GM12878 (cell line): ENCODE results near the gene GNAL. TPM values are rescaled to one million over a fixed set of nuclear protein-coding genes. Genes with fewer than 3 reads are reported as not detected.

ENCODE experiments used
- ATAC-seq: fragments of 200-7000 bp; cut with Tn5 transposase; 3 replicates; pipeline ENCODE4 v1.9.1; 2020; ENCODE audit warnings: mild to moderate bottlenecking, moderate library complexity
- BruUV-seq: library from RNA; stranded (reverse); fragments of 400-500 nt; replicated peaks from 2 replicates; lab custom pipeline; 2021; lab: Mats Ljungman, UMichigan
- CTCF ChIA-PET: fragments of 300-600 bp; sonication (Branson Sonifier 250); formaldehyde crosslinking; extraction: SDS; loops from one replicate; lab custom pipeline; 2021; ENCODE audit warnings: inconsistent platforms; lab: Yijun Ruan, JAX
- POLR2A ChIA-PET: fragments of 350-600 bp; formaldehyde crosslinking; extraction: SDS; loops from one replicate; lab custom pipeline; 2021; ENCODE audit warnings: inconsistent platforms; lab: Charles Lee
- RAD21 ChIA-PET: fragments of 300-600 bp; sonication (Branson Sonifier 250); formaldehyde crosslinking; loops from one replicate; lab custom pipeline; 2023; ENCODE audit warnings: antibody characterized with exemption; ENCODE audit not compliant: unreplicated experiment; lab: Charles Lee
- SMC1A ChIA-PET: fragments of 300-600 bp; sonication (Branson Sonifier 250); formaldehyde crosslinking; loops from one replicate; lab custom pipeline; 2023; ENCODE audit not compliant: unreplicated experiment, uncharacterized antibody; lab: Charles Lee
- DNase-seq: peaks from one replicate; pipeline ENCODE4 v3.0.0-alpha.2; 2011; ENCODE audit warnings: low read depth, low spot score
- FAIRE-seq: peaks from 3 replicates; lab custom pipeline; 2011; peaks lifted over from hg19 to GRCh38; lab: Jason Lieb, UNC
- H2AFZ ChIP-seq: 2 replicates; pipeline ENCODE4 v1.6.0; 2011; ENCODE audit warnings: low read depth, low read length, control low read depth; ENCODE audit not compliant: control insufficient read depth
- H3K27ac ChIP-seq: 2 replicates; pipeline ENCODE4 v1.5.1; 2011; ENCODE audit warnings: control low read depth; ENCODE audit not compliant: control insufficient read depth, insufficient read depth
- H3K27me3 ChIP-seq, 2 experiments: replicated peaks in 1 of 2; 2 replicates each; pipeline versions ENCODE4 v1.6.0 to v1.6.1; 2011; ENCODE audit warnings: low read length in 1 of 2; ENCODE audit not compliant: control insufficient read depth in 2 of 2, insufficient read depth in 2 of 2
- H3K36me3 ChIP-seq, 2 experiments: 2 replicates each; pipeline ENCODE4 v1.5.1; 2011; ENCODE audit warnings: low read length in 1 of 2; ENCODE audit not compliant: control insufficient read depth in 2 of 2, insufficient read depth in 2 of 2
- H3K4me1 ChIP-seq: 2 replicates; pipeline ENCODE4 v1.6.1; 2011; ENCODE audit warnings: mild to moderate bottlenecking, low read length, moderate library complexity, mixed read lengths; ENCODE audit not compliant: control insufficient read depth, insufficient read depth
- H3K4me2 ChIP-seq: 2 replicates; pipeline ENCODE4 v1.6.0; 2011; ENCODE audit warnings: control low read depth; ENCODE audit not compliant: control insufficient read depth, insufficient read depth
- H3K4me3 ChIP-seq: fragments of 200-600 bp; sonication (generic); 2 replicates; pipeline ENCODE4 v1.5.1; 2016
- H3K79me2 ChIP-seq: 2 replicates; pipeline ENCODE4 v1.6.0; 2011; ENCODE audit warnings: low read length; ENCODE audit not compliant: control insufficient read depth, insufficient read depth
- H3K9ac ChIP-seq: 2 replicates; pipeline ENCODE4 v1.8.0; 2011; ENCODE audit warnings: low read length, control low read depth, mixed read lengths; ENCODE audit not compliant: control insufficient read depth, insufficient read depth
- H3K9me3 ChIP-seq: replicated peaks from 3 replicates; pipeline ENCODE4 v1.5.1; 2011; ENCODE audit warnings: mild to moderate bottlenecking, low read length; ENCODE audit not compliant: control insufficient read depth, insufficient read depth
- H4K20me1 ChIP-seq: 2 replicates; pipeline ENCODE4 v1.6.0; 2011; ENCODE audit not compliant: control insufficient read depth, insufficient read depth
- ASH2L ChIP-seq: fragments of 300-600, 200-600 bp; sonication (generic); IDR thresholded peaks from 2 replicates; pipeline ENCODE4 v1.6.1; 2017; ENCODE audit warnings: low read depth, mild to moderate bottlenecking, borderline replicate concordance
- BRCA1 ChIP-seq: IDR thresholded peaks from 2 replicates; pipeline ENCODE4 v1.6.1; 2011; ENCODE audit warnings: low read depth, low read length, improper control_type of control experiment
- CBFB ChIP-seq: IDR thresholded peaks from 2 replicates; pipeline ENCODE4 v1.6.1; 2016; ENCODE audit warnings: antibody characterized with exemption, low read depth
- CHD4 ChIP-seq: fragments of 200-600 bp; sonication (generic); IDR thresholded peaks from 2 replicates; pipeline ENCODE4 v1.6.1; 2016; ENCODE audit warnings: mild to moderate bottlenecking
- EED ChIP-seq: sonication (generic); IDR thresholded peaks from 2 replicates; pipeline ENCODE4 v1.6.1; 2016; ENCODE audit warnings: antibody characterized with exemption, low read depth
- GATAD2B ChIP-seq: fragments of 450-650 bp; conservative IDR thresholded peaks from 2 replicates; pipeline ENCODE4 v1.6.1; 2017; ENCODE audit warnings: low read depth, mild to moderate bottlenecking, moderate library complexity
- IRF4 ChIP-seq: IDR thresholded peaks from 2 replicates; pipeline ENCODE4 v1.6.1; 2011; ENCODE audit warnings: low read depth, low read length
- KDM1A ChIP-seq: fragments of 200-600 bp; sonication (generic); IDR thresholded peaks from 2 replicates; pipeline ENCODE4 v1.6.1; 2016; ENCODE audit warnings: borderline replicate concordance
- MTA2 ChIP-seq: fragments of 450-650 bp; IDR thresholded peaks from 2 replicates; pipeline ENCODE4 v1.6.1; 2016; ENCODE audit warnings: low read depth, mild to moderate bottlenecking, moderate library complexity
- PKNOX1 ChIP-seq: fragments of 450-650 bp; IDR thresholded peaks from 2 replicates; pipeline ENCODE4 v1.6.1; 2016; ENCODE audit warnings: mild to moderate bottlenecking
- RFX5 ChIP-seq: IDR thresholded peaks from 2 replicates; pipeline ENCODE4 v1.6.1; 2011; ENCODE audit warnings: low read depth, low read length, improper control_type of control experiment
- SPI1 ChIP-seq: IDR thresholded peaks from 2 replicates; pipeline ENCODE4 v1.6.1; 2011; ENCODE audit warnings: low read depth, mild to moderate bottlenecking, low read length, moderate library complexity, borderline replicate concordance; ENCODE audit not compliant: insufficient read depth
- TCF3 ChIP-seq: IDR thresholded peaks from 2 replicates; pipeline ENCODE4 v1.6.1; 2012; ENCODE audit warnings: low read depth, mild to moderate bottlenecking, low read length, borderline replicate concordance; ENCODE audit not compliant: insufficient read depth
- WGBS: methylation state at CpG from one replicate; pipeline ENCODE4 v1.1.6; 2016; ENCODE audit warnings: low lambda C conversion rate; ENCODE audit not compliant: insufficient replicate concordance, insufficient coverage; ENCODE audit errors: missing lambda C conversion rate; 5-methylcytosine and 5-hydroxymethylcytosine counted together
- in situ Hi-C: fragments of 300-500 bp; cut with MboI; formaldehyde crosslinking; loops from 9 replicates; pipeline ENCODE4 v1.14.3; 2018; ENCODE audit warnings: mixed read lengths
- intact Hi-C: fragments of 100-400 bp; cut with micrococcal nuclease; formaldehyde crosslinking; loops from one replicate; pipeline ENCODE4 v1.14.2; 2022; ENCODE audit not compliant: unreplicated experiment
- polyA plus RNA-seq, 11 experiments: library from polyadenylated mRNA; depleted of rRNA in 4 of 11; unstranded in 6 of 11; stranded (reverse) in 5 of 11; fragments of >200 nt; fragmentation: Nextera tagmentation in 4 of 11; fragmentation: Illumina TruSeq in 1 of 11; extraction: Ambion mirVana in 4 of 11; extraction: Trizol in 1 of 11; gene quantifications; 1 replicate in 1 of 11; 2 replicates in 10 of 11; pipeline versions ENCODE4 v1.2.1 to v1.2.3, GENCODE V29; 2011 to 2016; ENCODE audit warnings: inconsistent platforms in 2 of 11, missing spikeins in 2 of 11, low read depth in 1 of 11
- total RNA-seq, 4 experiments: library from RNA; depleted of rRNA in 3 of 4; stranded (reverse); fragments of >200 nt in 3 of 4; fragmentation: Illumina TruSeq in 1 of 4; extraction: Trizol in 1 of 4; gene quantifications; 2 replicates each; pipeline versions ENCODE4 v1.2.1 to v1.2.3, GENCODE V29; 2013 to 2021
- TF ChIP-seq, protein P1 (sequence below), 3 experiments: IDR thresholded peaks in 2 of 3; conservative IDR thresholded peaks in 1 of 3; 2 replicates each; pipeline ENCODE4 v1.5.1; 2011; ENCODE audit warnings: low read depth in 3 of 3, low read length in 3 of 3, mild to moderate bottlenecking in 3 of 3, control low read depth in 2 of 3, moderate library complexity in 2 of 3, inconsistent platforms in 1 of 3, mixed read lengths in 1 of 3; ENCODE audit not compliant: control insufficient read depth in 2 of 3, insufficient read depth in 1 of 3; ENCODE audit errors: extremely low read depth in 1 of 3
- TF ChIP-seq, protein P2 (sequence below): fragments of 450-650 bp; IDR thresholded peaks from 2 replicates; pipeline ENCODE4 v1.6.1; 2017; ENCODE audit warnings: mild to moderate bottlenecking, moderate library complexity

The GNAL gene
- total and polyA plus RNA-seq, 10 of the 15 experiments (the other 5 are each of a cell fraction or from before 2014, with no cell fraction given): 0.02 to 0.39 (median 0.05) TPM; not detected in 5

- RAD21 ChIA-PET: no interaction called here
- H3K9ac ChIP-seq: no peak overlapping the region
- FAIRE-seq (no peak), DNase-seq (no peak), ATAC-seq (no peak)
- peaks cover 0 to 1% of the 10 kb centered on the region in 2 experiments; a peak in 1 of 4 replicates for H3K27me3 ChIP-seq
- intact Hi-C loops: no loop called here
- H3K4me1 ChIP-seq: no peaks in the 10 kb centered on the region
- no TSS peak for BruUV-seq
- no peaks in the 10 kb centered on the region for H3K79me2 ChIP-seq
- CTCF ChIA-PET: no interaction called here
- H3K9me3 ChIP-seq: no peaks in the 10 kb centered on the region
- in situ Hi-C loops: no loop called here
- H3K36me3 ChIP-seq: no peaks in the 10 kb centered on the region
- no peak overlapping the region for H3K4me3 ChIP-seq
- H3K4me2 ChIP-seq: no peak overlapping the region
- no peaks in the 10 kb centered on the region for H4K20me1 ChIP-seq
- no peak overlapping the region for H3K27ac ChIP-seq
- 34% methylated on average over 2 of the region's 2 CpGs for WGBS
- no peak overlapping the region for H2AFZ ChIP-seq
- no peak for TF ChIP-seq MTA2
- no peak for TF ChIP-seq CBFB
- TF ChIP-seq PKNOX1: no peak
- no peak for TF ChIP-seq RFX5
- TF ChIP-seq CHD4: no peak
- TF ChIP-seq, protein P1, sequence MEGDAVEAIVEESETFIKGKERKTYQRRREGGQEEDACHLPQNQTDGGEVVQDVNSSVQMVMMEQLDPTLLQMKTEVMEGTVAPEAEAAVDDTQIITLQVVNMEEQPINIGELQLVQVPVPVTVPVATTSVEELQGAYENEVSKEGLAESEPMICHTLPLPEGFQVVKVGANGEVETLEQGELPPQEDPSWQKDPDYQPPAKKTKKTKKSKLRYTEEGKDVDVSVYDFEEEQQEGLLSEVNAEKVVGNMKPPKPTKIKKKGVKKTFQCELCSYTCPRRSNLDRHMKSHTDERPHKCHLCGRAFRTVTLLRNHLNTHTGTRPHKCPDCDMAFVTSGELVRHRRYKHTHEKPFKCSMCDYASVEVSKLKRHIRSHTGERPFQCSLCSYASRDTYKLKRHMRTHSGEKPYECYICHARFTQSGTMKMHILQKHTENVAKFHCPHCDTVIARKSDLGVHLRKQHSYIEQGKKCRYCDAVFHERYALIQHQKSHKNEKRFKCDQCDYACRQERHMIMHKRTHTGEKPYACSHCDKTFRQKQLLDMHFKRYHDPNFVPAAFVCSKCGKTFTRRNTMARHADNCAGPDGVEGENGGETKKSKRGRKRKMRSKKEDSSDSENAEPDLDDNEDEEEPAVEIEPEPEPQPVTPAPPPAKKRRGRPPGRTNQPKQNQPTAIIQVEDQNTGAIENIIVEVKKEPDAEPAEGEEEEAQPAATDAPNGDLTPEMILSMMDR (IDR thresholded peaks at IDR 0.05 in 2 of 3, conservative IDR thresholded peaks at IDR 0.05 in 1 of 3; ENCODE audit: control insufficient read depth in 2 of 3, extremely low read depth in 1 of 3, insufficient read depth in 1 of 3, low read depth in 3 of 3, low read length in 3 of 3): no peak
- no peak for TF ChIP-seq GATAD2B
- no peak for TF ChIP-seq IRF4
- TF ChIP-seq EED: no peak
- TF ChIP-seq TCF3: no peak
- TF ChIP-seq SPI1: no peak
- TF ChIP-seq ASH2L: no peak
- no peak for TF ChIP-seq BRCA1
- TF ChIP-seq KDM1A: no peak
- TF ChIP-seq, protein P2, sequence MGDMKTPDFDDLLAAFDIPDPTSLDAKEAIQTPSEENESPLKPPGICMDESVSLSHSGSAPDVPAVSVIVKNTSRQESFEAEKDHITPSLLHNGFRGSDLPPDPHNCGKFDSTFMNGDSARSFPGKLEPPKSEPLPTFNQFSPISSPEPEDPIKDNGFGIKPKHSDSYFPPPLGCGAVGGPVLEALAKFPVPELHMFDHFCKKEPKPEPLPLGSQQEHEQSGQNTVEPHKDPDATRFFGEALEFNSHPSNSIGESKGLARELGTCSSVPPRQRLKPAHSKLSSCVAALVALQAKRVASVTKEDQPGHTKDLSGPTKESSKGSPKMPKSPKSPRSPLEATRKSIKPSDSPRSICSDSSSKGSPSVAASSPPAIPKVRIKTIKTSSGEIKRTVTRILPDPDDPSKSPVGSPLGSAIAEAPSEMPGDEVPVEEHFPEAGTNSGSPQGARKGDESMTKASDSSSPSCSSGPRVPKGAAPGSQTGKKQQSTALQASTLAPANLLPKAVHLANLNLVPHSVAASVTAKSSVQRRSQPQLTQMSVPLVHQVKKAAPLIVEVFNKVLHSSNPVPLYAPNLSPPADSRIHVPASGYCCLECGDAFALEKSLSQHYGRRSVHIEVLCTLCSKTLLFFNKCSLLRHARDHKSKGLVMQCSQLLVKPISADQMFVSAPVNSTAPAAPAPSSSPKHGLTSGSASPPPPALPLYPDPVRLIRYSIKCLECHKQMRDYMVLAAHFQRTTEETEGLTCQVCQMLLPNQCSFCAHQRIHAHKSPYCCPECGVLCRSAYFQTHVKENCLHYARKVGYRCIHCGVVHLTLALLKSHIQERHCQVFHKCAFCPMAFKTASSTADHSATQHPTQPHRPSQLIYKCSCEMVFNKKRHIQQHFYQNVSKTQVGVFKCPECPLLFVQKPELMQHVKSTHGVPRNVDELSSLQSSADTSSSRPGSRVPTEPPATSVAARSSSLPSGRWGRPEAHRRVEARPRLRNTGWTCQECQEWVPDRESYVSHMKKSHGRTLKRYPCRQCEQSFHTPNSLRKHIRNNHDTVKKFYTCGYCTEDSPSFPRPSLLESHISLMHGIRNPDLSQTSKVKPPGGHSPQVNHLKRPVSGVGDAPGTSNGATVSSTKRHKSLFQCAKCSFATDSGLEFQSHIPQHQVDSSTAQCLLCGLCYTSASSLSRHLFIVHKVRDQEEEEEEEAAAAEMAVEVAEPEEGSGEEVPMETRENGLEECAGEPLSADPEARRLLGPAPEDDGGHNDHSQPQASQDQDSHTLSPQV: no peak
- SMC1A ChIA-PET: no interaction called here
- POLR2A ChIA-PET: no interaction called here
Measured at GRCh38 chr18:11695736-11696135, 6.7 kb downstream of the GNAL start.
